GM19193 (cell line): Measurements from ENCODE around the gene DLGAP4.

Experiments
- POLR2A ChIP-seq: IDR thresholded peaks from 4 replicates; pipeline ENCODE4 v1.6.1; 2011; ENCODE audit not compliant: insufficient read depth, insufficient read length; ENCODE audit errors: extremely low read depth

Gene DLGAP4

DNA sequence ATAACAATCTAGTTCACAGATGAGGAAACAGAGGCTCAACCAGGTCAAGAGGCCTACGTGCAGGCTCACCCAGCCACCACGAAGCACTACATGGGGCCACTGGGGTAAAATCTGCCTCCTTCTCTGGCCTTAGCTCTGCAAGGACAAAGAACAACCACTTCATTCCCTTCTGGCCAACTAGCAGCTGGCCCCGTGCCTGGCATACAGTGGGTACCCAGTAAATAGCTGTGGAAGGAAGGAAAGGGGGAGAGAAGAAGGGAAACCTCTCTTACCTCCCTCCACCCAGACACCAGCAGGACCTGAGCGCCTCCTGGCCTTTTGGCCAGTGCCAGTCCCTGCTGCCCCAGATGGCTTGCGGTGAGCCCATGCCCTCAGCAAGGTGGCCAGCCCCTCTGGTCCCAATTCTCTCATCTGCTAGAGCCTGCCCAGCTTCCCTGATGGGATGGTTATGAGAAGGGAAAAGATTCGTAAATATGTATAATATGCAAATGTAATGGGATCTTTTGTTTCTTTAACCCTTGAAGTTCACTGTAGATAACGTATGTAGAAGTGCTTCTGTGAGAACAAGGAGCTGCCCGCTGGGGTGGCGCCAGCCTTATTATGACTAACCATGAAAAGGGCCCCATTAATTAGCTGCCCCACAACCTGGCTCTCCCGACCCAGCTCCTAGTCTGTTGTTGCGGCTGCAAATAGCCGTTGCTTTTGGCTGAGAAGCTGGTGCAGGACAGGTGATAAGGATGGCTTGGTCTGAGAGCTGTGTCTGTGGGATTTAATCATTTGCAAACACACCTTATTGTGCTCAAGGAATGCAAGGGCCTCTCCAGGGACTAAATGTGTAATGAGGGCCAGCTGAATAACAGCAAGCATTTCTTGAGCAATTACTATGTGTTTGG lies 62.0 kb downstream of the DLGAP4 start:
- TF ChIP-seq POLR2A = no peak

DNA sequence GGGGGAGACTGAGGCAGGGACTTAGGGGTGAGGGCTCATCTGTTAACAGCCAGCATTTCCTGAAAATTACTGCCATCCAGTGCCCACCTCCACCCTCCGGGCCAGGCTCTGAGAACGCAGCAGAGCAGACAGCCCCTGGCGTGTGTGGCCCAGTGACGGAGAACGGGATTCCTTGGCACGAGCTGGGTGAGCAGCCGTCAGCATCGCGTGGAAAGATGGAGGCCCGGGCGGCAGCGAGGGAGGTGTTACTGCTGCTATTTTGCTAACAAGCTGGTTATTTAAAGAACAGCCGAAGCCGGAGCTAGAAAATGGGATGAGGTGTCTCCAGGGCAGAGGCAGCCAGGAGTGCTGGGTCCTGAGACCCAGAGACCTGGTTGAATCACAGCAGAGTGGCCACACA lies 62.7 kb downstream of the DLGAP4 start:
- no peak for TF ChIP-seq POLR2A

DNA sequence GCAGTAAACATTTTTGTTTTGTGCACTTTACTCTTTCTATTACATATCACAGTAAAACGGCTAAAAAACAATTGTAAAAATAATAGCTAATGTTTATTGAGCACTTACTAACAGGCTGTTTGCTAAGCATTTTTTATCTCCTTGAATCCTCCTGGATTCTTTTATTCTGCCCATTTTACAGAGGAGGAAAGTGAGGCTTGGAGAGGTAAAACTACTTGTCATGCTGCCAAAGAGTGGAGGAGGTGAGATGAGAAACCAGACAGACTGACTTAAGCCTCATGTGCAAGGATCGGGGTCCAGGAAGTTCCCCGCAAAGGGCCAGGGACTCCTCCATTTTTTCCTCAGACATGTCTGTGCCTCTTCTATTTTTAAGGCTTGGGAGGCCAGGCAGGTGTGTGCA lies 63.6 kb downstream of the DLGAP4 start:
- TF ChIP-seq POLR2A = no peak

- no peak for TF ChIP-seq POLR2A
Observed at GRCh38 chr20:36370991-36371790, 65.1 kb downstream of the DLGAP4 start.

- no peak for TF ChIP-seq POLR2A
Observed at GRCh38 chr20:36372666-36373065, 66.5 kb downstream of the DLGAP4 start.

DNA sequence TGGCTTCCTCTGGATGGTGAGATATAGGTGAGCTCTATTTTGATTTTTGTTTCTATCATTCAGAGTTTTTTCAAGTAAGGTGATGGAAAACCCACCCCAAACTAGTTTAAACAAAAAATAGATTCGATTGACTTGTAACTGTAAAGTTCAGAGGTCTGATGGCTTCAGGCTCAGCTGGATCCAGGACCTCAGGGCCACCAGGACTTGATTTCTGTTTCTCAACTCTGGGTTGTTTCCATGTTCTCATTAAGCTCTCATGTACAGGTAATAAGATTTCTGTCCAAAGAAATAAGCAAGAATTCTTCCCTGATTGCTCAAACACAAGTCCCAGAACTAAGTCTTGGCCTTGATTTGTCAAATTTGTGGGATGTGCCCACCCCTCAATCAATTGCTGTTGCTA lies 67.0 kb downstream of the DLGAP4 start:
- no peak for TF ChIP-seq POLR2A

GRCh38 chr20:36374995-36375394 lies 68.9 kb downstream of the DLGAP4 start:
- no peak for TF ChIP-seq POLR2A

- no peak for TF ChIP-seq POLR2A
Observed at GRCh38 chr20:36377348-36378326, 71.5 kb downstream of the DLGAP4 start.

- TF ChIP-seq POLR2A = no peak
Observed at GRCh38 chr20:36378686-36379085, 72.5 kb downstream of the DLGAP4 start.

DNA sequence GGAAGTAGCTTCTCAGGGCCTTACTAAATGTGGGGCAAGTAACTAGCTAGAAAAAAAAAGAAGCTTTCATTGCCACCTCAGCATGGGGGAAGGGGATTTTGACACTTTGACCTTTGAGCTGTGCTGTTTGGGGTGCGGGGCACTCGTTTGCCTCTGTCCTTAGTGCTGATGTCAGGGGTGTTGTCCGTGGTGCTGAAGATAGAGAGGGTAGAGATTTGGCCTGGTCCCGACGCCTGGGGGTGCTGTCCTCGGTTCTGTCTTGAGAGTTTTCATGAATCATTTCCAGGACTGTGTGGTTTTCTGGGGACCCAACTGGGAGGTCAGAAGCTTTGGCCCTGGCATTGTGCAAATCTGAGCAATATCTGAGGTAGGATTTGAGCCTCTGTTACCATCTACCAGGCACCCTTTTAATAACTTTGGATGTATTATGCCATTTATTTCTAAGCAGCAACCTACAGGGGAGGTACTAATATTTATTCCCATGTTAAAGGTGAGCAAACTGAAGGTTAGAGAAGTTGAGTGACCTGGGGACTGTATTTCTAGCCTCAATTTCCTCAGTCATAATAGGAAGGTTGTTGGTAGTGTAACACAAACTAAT lies 78.0 kb downstream of the DLGAP4 start:
- no peak for TF ChIP-seq POLR2A

DNA sequence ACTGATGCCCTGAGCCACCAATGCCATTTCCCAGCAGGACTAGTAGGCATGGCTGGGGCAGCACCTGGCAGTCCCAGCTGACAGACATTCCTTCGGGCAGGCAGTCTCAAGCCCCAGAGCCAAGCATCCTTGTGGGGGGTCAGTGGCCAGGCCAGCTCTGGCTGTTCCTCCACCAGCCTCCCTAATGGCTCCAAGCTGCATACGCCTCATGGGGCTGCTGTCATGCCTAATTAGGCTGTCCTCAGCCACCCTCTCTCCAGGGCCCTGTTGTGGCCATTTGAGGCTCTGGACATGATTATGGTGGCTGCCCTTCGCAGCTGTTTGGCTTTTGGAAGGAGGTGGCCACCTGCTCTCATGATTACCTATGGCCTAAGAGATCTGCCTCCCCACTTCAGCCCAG lies 79.4 kb downstream of the DLGAP4 start:
- TF ChIP-seq POLR2A = no peak

DNA sequence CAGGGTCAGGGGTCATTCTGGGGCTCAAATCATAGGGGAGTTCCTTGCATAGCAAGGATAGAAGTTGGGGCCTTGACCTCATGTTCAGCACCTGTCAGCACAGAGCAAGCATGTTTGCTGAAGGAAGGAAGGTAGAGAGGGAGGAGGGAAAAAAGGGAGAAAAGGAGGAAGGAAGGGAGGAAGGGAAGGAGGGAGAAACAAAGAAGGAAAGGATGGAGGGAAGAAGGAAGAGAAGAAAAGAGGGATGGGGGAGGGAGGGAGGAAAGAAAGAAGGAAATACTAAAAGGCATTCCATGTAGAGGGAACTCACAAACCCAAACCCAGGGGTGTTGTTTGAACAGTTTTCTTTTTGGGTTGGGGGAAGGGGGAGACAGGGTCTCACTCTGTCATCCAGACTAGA lies 80.1 kb downstream of the DLGAP4 start:
- no peak for TF ChIP-seq POLR2A

GRCh38 chr20:36390269-36390668 lies 84.1 kb downstream of the DLGAP4 start:
- no peak for TF ChIP-seq POLR2A

GRCh38 chr20:36390719-36391415 lies 84.7 kb downstream of the DLGAP4 start:
- TF ChIP-seq POLR2A = no peak

DNA sequence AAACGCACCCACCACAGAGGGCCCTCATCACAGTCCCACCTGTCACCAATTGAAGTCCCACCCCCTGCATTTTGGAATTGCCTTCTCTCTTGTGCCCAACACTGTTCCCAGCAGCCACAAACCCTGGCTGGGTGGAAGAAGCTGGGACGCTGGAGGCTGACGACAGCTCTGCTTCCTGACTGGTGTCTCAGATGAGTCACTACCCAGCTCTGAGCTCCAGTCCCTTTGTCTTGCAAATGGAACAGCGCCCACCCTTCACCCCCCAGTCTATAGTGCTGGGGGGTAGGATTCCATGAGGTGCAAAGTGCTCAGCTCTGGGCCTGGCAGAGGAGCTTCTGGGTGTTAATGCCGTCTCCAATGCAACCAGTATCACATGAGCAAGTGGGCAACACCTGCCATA lies 85.3 kb downstream of the DLGAP4 start:
- TF ChIP-seq POLR2A = no peak

- TF ChIP-seq POLR2A = no peak
Observed at GRCh38 chr20:36391955-36392354, 85.8 kb downstream of the DLGAP4 start.
